Muscle of leg (tissue), 11 donors: ENCODE data around the gene ASB18. TPM values are rescaled to one million over a fixed set of nuclear protein-coding genes. Genes with fewer than 3 reads are reported as not detected.

Experiments used
- DNase-seq: peaks from one replicate; pipeline ENCODE4 v3.0.0; 2013
- H3K27ac ChIP-seq: one replicate; pipeline ENCODE4 v1.5.1; 2013; ENCODE audit warnings: mild to moderate bottlenecking, low read length, control low read depth
- H3K27me3 ChIP-seq: one replicate; pipeline ENCODE4 v1.6.1; 2013; ENCODE audit warnings: low read length; ENCODE audit not compliant: control insufficient read depth, insufficient read depth
- H3K36me3 ChIP-seq: one replicate; pipeline ENCODE4 v1.6.1; 2013; ENCODE audit warnings: low read length; ENCODE audit not compliant: control insufficient read depth, insufficient read depth
- H3K4me1 ChIP-seq: one replicate; pipeline ENCODE4 v1.6.1; 2013; ENCODE audit warnings: low read length; ENCODE audit not compliant: control insufficient read depth, insufficient read depth
- H3K4me3 ChIP-seq: one replicate; pipeline ENCODE4 v1.5.1; 2013; ENCODE audit warnings: low read length, control low read depth
- H3K9me3 ChIP-seq: replicated peaks from 2 replicates; pipeline ENCODE4 v1.6.1; 2013; ENCODE audit warnings: low read depth, low read length; ENCODE audit not compliant: control insufficient read depth
- WGBS: methylation state at CpG from one replicate; pipeline ENCODE4 v1.1.5; 2013; ENCODE audit warnings: missing lambda C conversion rate; ENCODE audit not compliant: insufficient coverage; 5-methylcytosine and 5-hydroxymethylcytosine counted together
- polyA plus RNA-seq, 8 donors: library from polyadenylated mRNA; unstranded; fragments of 120-200 nt; gene quantifications; one replicate each; pipeline versions ENCODE4 v1.2.1 to v1.2.3, GENCODE V29; 2013; ENCODE audit warnings: inconsistent platforms in 1 of 8, low replicate concordance in 1 of 8; ENCODE audit not compliant: insufficient read length in 8 of 8, insufficient read depth in 1 of 8
- total RNA-seq: library from RNA; stranded (reverse); fragments of 120-200 nt; gene quantifications from one replicate; pipeline ENCODE4 v1.2.4, GENCODE V29; 2013

The ASB18 gene
- total and polyA plus RNA-seq, 9 donors: 2.9 to 11.0 (median 5.4) TPM

GRCh38 chr2:236246711-236247246 lies 17.4 kb downstream of the ASB18 start:
- no peak overlapping the region for H3K27ac ChIP-seq
- no peak for DNase-seq
- no peaks in the 10 kb centered on the region for H3K4me1 ChIP-seq
- peaks cover 4% of the 10 kb centered on the region for H3K27me3 ChIP-seq
- no peaks in the 10 kb centered on the region for H3K9me3 ChIP-seq
- WGBS: no CpG with 5 or more reads among the region's 3 CpGs
- no peak overlapping the region for H3K4me3 ChIP-seq
- H3K36me3 ChIP-seq: no peaks in the 10 kb centered on the region

DNA sequence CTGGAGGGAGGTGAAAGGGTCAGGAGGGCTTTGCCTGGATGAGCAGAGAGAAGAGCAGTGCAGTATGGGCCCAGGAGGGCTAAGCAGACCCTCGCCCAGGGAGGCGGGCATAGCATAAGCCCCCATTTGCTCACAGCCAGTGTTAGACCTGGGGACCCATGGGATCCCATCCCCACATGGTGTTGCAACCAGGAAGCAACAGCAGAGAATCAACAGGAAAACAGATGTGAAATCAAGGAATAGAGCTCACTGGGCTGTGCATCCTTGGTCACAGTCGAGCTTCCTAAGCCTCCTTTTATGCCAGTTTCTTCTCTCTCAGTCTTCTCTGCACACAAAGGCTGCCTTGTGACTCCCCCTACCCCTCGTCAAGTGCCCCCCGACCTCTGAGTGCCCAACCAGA lies 19.9 kb downstream of the ASB18 start:
- no peak overlapping the region for H3K27ac ChIP-seq
- DNase-seq: no peak
- H3K4me1 ChIP-seq: no peaks in the 10 kb centered on the region
- no peaks in the 10 kb centered on the region for H3K9me3 ChIP-seq
- H3K27me3 ChIP-seq: peaks cover 28% of the 10 kb centered on the region
- 70% methylated on average over 3 of the region's 5 CpGs for WGBS
- no peak overlapping the region for H3K4me3 ChIP-seq
- H3K36me3 ChIP-seq: no peaks in the 10 kb centered on the region

- H3K9me3 ChIP-seq: no peaks in the 10 kb centered on the region
- H3K4me3 ChIP-seq: no peak overlapping the region
- H3K36me3 ChIP-seq: no peaks in the 10 kb centered on the region
- peaks cover 48% of the 10 kb centered on the region for H3K27me3 ChIP-seq
- H3K4me1 ChIP-seq: no peaks in the 10 kb centered on the region
- WGBS: 64% methylated on average over 3 of the region's 8 CpGs
- no peak overlapping the region for H3K27ac ChIP-seq
- no peak for DNase-seq
These were observed 22.1 kb downstream of the ASB18 start for GRCh38 chr2:236242057-236242495.

GRCh38 chr2:236241181-236242056 lies 22.8 kb downstream of the ASB18 start:
- WGBS: 79% methylated on average over 6 of the region's 13 CpGs
- Histone ChIP-seq H3K36me3 (no peaks in the 10 kb centered on the region), H3K27ac (no peak overlapping the region), H3K27me3 (peaks cover 55% of the 10 kb centered on the region), H3K4me1 (peaks cover 6% of the 10 kb centered on the region), H3K4me3 (no peak overlapping the region), H3K9me3 (no peaks in the 10 kb centered on the region)
- DNase-seq: no peak

GRCh38 chr2:236240228-236240990 lies 23.8 kb downstream of the ASB18 start:
- Histone ChIP-seq H3K9me3 (no peaks in the 10 kb centered on the region), H3K27ac (no peak overlapping the region), H3K4me1 (peaks cover 9% of the 10 kb centered on the region), H3K36me3 (no peaks in the 10 kb centered on the region), H3K27me3 (peaks cover 65% of the 10 kb centered on the region), H3K4me3 (no peak overlapping the region)
- WGBS: 59% methylated on average over 10 of the region's 15 CpGs
- no peak for DNase-seq

DNA sequence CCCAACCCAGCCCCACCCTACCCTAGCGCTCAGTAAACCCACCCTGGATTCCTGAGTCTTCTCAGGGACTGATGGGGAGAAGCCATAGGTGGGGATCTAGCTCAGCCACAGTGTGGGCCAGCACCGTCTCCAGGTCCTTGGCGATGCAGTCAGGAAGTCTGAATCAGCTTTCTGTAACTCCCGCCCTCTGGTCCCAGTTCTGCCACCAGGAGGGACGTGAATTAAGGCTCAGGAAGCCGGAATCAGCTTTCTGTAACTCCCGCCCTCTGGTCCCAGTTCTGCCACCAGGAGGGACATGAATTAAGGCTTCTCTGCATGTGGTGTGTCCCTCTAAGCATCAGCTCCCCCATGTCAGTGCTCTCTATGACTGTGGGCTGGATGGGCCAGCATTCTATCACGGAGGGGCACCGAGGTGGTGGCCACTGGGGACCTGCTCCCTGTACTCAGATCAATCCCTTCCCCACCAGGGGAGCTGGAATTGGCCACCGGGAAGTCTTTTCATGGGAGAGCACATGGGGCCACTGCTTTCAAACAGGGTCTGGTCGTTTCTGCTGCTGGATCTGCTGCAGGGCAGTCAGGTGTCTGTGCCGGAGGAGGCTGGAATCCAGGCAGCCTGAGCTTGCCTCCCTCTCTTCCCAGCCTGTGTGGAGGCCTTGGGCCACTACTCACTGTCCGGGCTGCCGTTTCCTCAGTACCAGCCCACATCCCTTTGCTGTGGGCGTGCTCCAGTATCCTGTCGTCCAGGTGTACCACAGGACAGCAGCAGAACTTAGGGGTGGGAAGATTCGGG lies 24.7 kb downstream of the ASB18 start:
- no peak for DNase-seq
- WGBS: 43% methylated on average over 8 of the region's 17 CpGs
- H3K4me3 ChIP-seq: no peak overlapping the region
- H3K4me1 ChIP-seq: peaks cover 9% of the 10 kb centered on the region
- peaks cover 65% of the 10 kb centered on the region for H3K27me3 ChIP-seq
- no peaks in the 10 kb centered on the region for H3K36me3 ChIP-seq
- H3K9me3 ChIP-seq: no peaks in the 10 kb centered on the region
- no peak overlapping the region for H3K27ac ChIP-seq

DNA sequence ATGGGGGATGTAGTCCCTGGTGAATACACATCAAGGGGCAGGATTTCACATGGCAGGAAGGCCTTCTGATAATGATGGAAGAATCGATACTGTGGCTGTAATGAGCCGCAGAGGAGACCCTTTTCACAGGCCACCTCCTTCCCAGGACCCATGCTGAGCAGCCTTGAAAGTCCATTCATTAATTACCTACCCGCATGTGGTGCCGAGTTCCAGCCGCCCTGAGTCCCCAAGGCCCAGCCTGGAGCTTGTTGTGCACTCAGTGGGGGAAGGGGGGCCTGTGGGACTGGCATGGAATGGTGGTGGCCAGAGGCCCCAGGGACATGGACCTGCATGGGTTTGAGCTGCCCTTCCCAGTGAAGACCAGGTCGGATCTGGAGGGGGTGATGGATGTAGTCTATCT lies 25.5 kb downstream of the ASB18 start:
- WGBS: 80% methylated on average over 2 of the region's 6 CpGs
- no peak for DNase-seq
- peaks cover 9% of the 10 kb centered on the region for H3K4me1 ChIP-seq
- H3K4me3 ChIP-seq: no peak overlapping the region
- no peak overlapping the region for H3K27ac ChIP-seq
- peaks cover 3% of the 10 kb centered on the region for H3K9me3 ChIP-seq
- peaks cover 70% of the 10 kb centered on the region for H3K27me3 ChIP-seq
- no peaks in the 10 kb centered on the region for H3K36me3 ChIP-seq

DNA sequence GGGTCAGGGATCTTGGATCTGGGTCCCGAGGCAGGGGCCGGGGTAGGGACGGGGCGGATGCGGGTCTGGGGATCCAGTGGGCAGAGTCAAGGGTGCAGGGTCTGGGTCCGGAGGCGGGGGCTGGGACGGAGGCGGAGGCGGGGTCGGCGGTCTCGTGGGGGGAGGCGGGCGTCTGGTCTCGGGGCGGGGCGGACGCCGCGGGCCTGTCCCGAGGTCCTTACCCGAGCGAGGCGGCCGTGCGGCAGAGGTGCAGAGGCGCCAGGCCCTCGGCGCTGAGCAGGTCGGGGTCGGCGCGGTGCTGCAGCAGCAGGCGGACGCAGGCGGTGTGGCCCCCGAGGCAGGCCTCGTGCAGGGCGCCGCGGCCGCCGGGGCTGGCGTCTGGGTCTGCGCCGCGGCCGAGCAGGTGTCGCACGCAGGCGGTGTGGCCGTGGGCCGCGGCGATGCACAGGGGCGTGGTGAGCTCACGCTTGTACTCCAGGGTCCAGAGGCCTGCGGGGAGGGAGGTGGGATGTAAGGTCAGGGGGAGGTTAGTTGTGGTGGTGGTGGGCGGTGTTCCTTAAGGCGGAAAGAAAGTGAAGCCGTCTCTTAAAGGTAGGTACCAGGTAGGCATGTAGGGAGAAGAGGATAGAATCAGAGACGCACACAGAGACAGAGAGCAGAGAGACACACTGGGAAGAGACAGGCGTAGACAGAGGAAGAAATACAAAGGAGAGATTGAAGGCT lies 26.6 kb downstream of the ASB18 start:
- 7% methylated on average over 64 of the region's 64 CpGs for WGBS
- H3K36me3 ChIP-seq: no peaks in the 10 kb centered on the region
- H3K9me3 ChIP-seq: peaks cover 7% of the 10 kb centered on the region
- H3K27me3 ChIP-seq: peaks cover 70% of the 10 kb centered on the region
- no peak overlapping the region for H3K4me3 ChIP-seq
- H3K27ac ChIP-seq: no peak overlapping the region
- H3K4me1 ChIP-seq: peaks cover 9% of the 10 kb centered on the region
- no peak for DNase-seq
